HCT116 (cell line): ENCODE results near the gene TMEM53.

Experiments used
- CEBPB ChIP-seq: IDR thresholded peaks from 2 replicates; pipeline ENCODE4 v1.6.1; 2012; ENCODE audit warnings: low read depth
- JUND ChIP-seq: IDR thresholded peaks from 2 replicates; pipeline ENCODE4 v1.6.1; 2012
- SRF ChIP-seq: IDR thresholded peaks from 2 replicates; pipeline ENCODE4 v1.6.1; 2012; ENCODE audit warnings: low read depth
- TF ChIP-seq, protein P1 (sequence below), 3 experiments: fragments of 200-600 bp in 1 of 3; sonication (generic) in 1 of 3; IDR thresholded peaks in 2 of 3; conservative IDR thresholded peaks in 1 of 3; 2 replicates each; pipeline ENCODE4 v1.5.1; 2012 to 2017; ENCODE audit warnings: low read depth in 2 of 3, low read length in 2 of 3, antibody characterized with exemption in 1 of 3, borderline replicate concordance in 1 of 3, control low read depth in 1 of 3, mild to moderate bottlenecking in 1 of 3, mixed read lengths in 1 of 3, mixed run types in 1 of 3, moderate library complexity in 1 of 3; ENCODE audit not compliant: insufficient read depth in 1 of 3
- TF ChIP-seq, protein P2 (sequence below): IDR thresholded peaks from 2 replicates; pipeline ENCODE4 v1.6.1; 2012

DNA sequence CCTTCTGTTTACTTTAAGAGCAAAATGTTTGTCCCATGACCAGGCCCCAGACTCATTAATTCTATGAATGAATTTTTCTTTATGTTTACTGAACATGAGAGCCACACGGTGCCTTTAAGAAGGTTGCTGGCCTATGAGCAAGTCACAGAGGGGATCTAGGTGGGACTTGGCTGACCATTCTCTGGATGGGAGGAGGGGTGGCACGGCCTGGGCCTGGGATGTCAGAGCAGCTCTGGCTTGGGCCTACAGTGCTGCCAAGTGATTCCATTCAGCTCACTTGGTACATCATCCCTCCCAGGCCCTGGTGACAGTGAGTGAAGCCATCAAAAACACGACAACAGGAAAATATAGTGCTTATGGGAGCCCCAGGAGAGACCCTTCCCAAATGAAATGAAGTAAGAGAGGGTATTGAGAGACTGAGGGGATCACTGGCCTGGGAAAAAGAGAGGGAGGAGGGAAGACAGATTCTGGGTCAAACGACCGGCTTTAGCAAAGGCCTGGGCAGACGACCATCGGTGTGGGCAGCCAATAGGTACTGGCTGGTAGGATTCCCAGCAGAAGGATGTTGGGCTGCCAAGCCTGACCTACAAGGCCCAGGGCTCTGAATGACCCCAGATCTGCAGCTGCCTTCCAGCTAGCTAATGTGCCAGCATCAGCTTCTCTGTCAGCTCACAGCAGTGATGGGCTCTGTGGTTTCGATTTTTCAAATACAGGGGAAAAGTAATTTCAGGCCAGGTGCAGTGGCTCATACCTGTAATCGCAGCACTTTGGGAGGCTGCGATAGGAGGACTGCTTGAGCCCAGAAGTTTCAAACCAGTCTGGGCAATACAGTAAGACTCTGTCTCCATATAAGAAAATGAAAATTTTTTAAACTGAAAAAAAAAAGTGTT, 3.3 kb downstream of the TMEM53 start:
- TF ChIP-seq, protein P1, sequence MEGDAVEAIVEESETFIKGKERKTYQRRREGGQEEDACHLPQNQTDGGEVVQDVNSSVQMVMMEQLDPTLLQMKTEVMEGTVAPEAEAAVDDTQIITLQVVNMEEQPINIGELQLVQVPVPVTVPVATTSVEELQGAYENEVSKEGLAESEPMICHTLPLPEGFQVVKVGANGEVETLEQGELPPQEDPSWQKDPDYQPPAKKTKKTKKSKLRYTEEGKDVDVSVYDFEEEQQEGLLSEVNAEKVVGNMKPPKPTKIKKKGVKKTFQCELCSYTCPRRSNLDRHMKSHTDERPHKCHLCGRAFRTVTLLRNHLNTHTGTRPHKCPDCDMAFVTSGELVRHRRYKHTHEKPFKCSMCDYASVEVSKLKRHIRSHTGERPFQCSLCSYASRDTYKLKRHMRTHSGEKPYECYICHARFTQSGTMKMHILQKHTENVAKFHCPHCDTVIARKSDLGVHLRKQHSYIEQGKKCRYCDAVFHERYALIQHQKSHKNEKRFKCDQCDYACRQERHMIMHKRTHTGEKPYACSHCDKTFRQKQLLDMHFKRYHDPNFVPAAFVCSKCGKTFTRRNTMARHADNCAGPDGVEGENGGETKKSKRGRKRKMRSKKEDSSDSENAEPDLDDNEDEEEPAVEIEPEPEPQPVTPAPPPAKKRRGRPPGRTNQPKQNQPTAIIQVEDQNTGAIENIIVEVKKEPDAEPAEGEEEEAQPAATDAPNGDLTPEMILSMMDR (IDR thresholded peaks at IDR 0.05 in 2 of 3, conservative IDR thresholded peaks at IDR 0.05 in 1 of 3; ENCODE audit: borderline replicate concordance in 1 of 3, insufficient read depth in 1 of 3, low read depth in 2 of 3, low read length in 2 of 3): no peak
- TF ChIP-seq, protein P2, sequence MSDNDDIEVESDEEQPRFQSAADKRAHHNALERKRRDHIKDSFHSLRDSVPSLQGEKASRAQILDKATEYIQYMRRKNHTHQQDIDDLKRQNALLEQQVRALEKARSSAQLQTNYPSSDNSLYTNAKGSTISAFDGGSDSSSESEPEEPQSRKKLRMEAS: no peak
- TF ChIP-seq JUND (no peak), SRF (no peak), CEBPB (no peak)
